ENCODE measurements around the gene MAD1L1. TPM values are rescaled to one million over a fixed set of nuclear protein-coding genes. Genes with fewer than 3 reads are reported as not detected.

The MAD1L1 gene
- total RNA-seq, 1 donor from 2014 or later: 56.2 TPM

DNA sequence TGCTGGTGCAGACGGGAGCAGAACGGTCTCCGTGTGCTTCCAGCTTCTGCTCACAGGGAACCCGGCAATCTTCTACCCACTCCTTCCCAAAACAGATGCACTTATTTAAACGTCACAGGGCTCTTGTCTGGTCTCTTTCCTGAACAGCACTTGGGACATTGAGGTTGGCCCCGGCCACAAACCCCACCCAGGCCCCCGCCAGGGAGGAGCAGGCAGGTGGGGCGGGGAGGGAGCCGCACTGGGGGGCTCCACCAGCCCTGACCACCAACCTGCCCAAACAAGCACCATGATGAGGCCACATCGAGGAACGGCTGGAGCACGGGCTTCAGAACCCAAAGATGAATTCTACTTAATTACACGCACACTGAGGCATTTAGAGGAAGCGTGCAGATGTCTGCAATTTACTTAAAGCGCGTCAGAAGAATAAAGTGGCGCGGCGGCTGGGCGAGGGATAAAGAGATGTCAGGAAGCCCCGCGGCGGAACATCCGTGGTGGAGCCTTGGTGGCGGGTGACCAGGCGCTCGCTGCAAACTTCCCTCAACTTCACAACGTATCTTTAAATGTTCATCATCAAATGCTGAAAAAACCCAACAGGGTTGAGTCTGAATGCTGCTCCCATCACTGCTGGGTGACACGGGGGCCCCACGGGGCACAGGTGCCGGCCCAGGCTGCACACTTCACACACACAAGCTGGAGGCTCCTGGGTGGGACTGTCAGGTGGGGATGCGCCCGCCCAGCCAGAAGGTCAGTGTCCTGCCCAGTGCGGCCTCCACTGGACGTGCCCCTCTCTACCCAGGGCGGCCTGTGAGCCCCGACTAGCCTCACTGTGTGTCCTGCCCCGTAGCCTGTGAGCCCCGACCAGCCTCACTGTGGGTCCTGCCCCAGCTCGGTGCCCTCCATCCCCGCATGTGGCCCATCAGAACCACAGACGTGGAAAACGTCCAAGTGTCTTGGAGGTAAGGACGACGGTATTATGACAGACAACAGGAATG, 279.2 kb downstream of the MAD1L1 start:
- no peak overlapping the region for H3K4me3 Mint-ChIP-seq
- no peak for DNase-seq (ENCODE audit: low spot score)
- intact Hi-C loops (cut with micrococcal nuclease): no loop called here
- no peaks in the 10 kb centered on the region for H3K27me3 Mint-ChIP-seq (ENCODE audit: insufficient read depth)
- peaks cover 12% of the 10 kb centered on the region for H3K36me3 Mint-ChIP-seq (ENCODE audit: low read depth)
- H3K9me3 Mint-ChIP-seq: peaks cover 3% of the 10 kb centered on the region
- H3K27ac Mint-ChIP-seq: no peak overlapping the region
- H3K4me1 Mint-ChIP-seq (ENCODE audit: low read depth): peaks cover 8% of the 10 kb centered on the region

GRCh38 chr7:1952781-1953180, 280.0 kb downstream of the MAD1L1 start:
- DNase-seq (ENCODE audit: low spot score): no peak
- no peaks in the 10 kb centered on the region for H3K9me3 Mint-ChIP-seq

GRCh38 chr7:1952169-1952760, 280.5 kb downstream of the MAD1L1 start:
- no peak for DNase-seq (ENCODE audit: low spot score)
- H3K9me3 Mint-ChIP-seq: no peaks in the 10 kb centered on the region
- no peak overlapping the region for H3K27ac Mint-ChIP-seq
- H3K36me3 Mint-ChIP-seq (ENCODE audit: low read depth): peaks cover 4% of the 10 kb centered on the region
- no peaks in the 10 kb centered on the region for H3K27me3 Mint-ChIP-seq (ENCODE audit: insufficient read depth)
- intact Hi-C loops (cut with micrococcal nuclease): no loop called here
- peaks cover 8% of the 10 kb centered on the region for H3K4me1 Mint-ChIP-seq (ENCODE audit: low read depth)
- no peak overlapping the region for H3K4me3 Mint-ChIP-seq

More at GRCh38 chr7:1952781-1953180, 280.0 kb downstream of the MAD1L1 start:
- intact Hi-C loops (cut with micrococcal nuclease): no loop called here
- Mint-ChIP-seq H3K36me3 (ENCODE audit: low read depth) (peaks cover 6% of the 10 kb centered on the region), H3K27ac (no peak overlapping the region), H3K27me3 (ENCODE audit: insufficient read depth) (no peaks in the 10 kb centered on the region), H3K4me3 (no peak overlapping the region), H3K4me1 (ENCODE audit: low read depth) (peaks cover 8% of the 10 kb centered on the region)

- DNase-seq (ENCODE audit: low spot score): no peak
- intact Hi-C loops (cut with micrococcal nuclease): no loop called here
- Mint-ChIP-seq H3K27ac (no peak overlapping the region), H3K4me1 (ENCODE audit: low read depth) (peaks cover 8% of the 10 kb centered on the region), H3K9me3 (no peaks in the 10 kb centered on the region), H3K27me3 (ENCODE audit: insufficient read depth) (no peaks in the 10 kb centered on the region), H3K4me3 (no peak overlapping the region), H3K36me3 (ENCODE audit: low read depth) (no peaks in the 10 kb centered on the region)
These were observed 281.1 kb downstream of the MAD1L1 start for GRCh38 chr7:1951600-1951999.

DNA sequence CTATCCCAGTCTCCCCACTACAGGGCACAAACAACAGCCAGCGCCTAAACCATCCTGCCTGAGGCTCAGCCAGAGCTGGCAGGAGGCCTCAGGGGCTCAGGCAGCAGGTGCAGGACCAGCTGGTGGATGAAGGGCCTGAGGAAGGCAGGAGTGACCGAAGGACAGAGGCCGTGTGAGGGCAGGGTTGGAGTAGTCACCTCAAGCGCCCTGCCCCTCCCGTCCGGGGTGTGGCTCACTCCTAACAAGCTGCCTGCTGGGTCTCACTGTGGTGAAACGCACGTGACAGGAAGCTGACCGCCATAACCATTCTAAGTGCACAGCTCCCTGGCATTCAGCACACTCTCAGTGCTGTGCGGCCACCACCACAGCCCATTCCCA, 281.6 kb downstream of the MAD1L1 start:
- H3K4me1 Mint-ChIP-seq (ENCODE audit: low read depth): peaks cover 8% of the 10 kb centered on the region
- intact Hi-C loops (cut with micrococcal nuclease): no loop called here
- no peaks in the 10 kb centered on the region for H3K9me3 Mint-ChIP-seq
- no peak overlapping the region for H3K27ac Mint-ChIP-seq
- H3K27me3 Mint-ChIP-seq (ENCODE audit: insufficient read depth): no peaks in the 10 kb centered on the region
- no peak overlapping the region for H3K4me3 Mint-ChIP-seq
- DNase-seq (ENCODE audit: low spot score): no peak
- H3K36me3 Mint-ChIP-seq (ENCODE audit: low read depth): no peaks in the 10 kb centered on the region

- Mint-ChIP-seq H3K27me3 (ENCODE audit: insufficient read depth) (no peaks in the 10 kb centered on the region), H3K4me1 (ENCODE audit: low read depth) (peaks cover 8% of the 10 kb centered on the region), H3K27ac (no peak overlapping the region), H3K4me3 (no peak overlapping the region), H3K36me3 (ENCODE audit: low read depth) (no peaks in the 10 kb centered on the region), H3K9me3 (no peaks in the 10 kb centered on the region)
- intact Hi-C loops (cut with micrococcal nuclease): no loop called here
- no peak for DNase-seq (ENCODE audit: low spot score)
These were observed 282.1 kb downstream of the MAD1L1 start for GRCh38 chr7:1950452-1951158.

DNA sequence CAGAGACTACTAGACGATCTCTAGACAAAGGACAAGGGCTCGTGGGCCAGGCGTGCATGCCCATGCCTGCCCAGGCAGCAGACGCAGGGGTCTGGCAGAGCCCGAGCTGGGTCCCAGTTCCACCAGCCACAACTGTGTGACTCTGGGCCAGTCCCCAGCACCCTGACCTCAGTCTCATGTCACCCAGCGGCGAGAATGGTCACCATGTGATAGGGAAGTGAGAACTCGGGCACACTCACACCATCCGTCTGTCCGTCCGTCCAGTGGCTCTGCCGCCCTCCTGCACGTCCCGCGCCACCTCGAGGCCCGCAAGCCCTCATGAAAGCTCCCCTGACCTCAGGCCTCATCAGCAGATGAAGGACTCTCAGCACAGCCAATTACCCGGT, 282.7 kb downstream of the MAD1L1 start:
- no peaks in the 10 kb centered on the region for H3K36me3 Mint-ChIP-seq (ENCODE audit: low read depth)
- no peak overlapping the region for H3K4me3 Mint-ChIP-seq
- no peaks in the 10 kb centered on the region for H3K9me3 Mint-ChIP-seq
- H3K27ac Mint-ChIP-seq: no peak overlapping the region
- no peaks in the 10 kb centered on the region for H3K27me3 Mint-ChIP-seq (ENCODE audit: insufficient read depth)
- intact Hi-C loops (cut with micrococcal nuclease): no loop called here
- peaks cover 8% of the 10 kb centered on the region for H3K4me1 Mint-ChIP-seq (ENCODE audit: low read depth)
- no peak for DNase-seq (ENCODE audit: low spot score)

GRCh38 chr7:1949681-1950055, 283.1 kb downstream of the MAD1L1 start:
- H3K9me3 Mint-ChIP-seq: no peaks in the 10 kb centered on the region
- no peaks in the 10 kb centered on the region for H3K27me3 Mint-ChIP-seq (ENCODE audit: insufficient read depth)
- DNase-seq (ENCODE audit: low spot score): no peak
- H3K4me3 Mint-ChIP-seq: no peak overlapping the region
- no peak overlapping the region for H3K27ac Mint-ChIP-seq
- H3K36me3 Mint-ChIP-seq (ENCODE audit: low read depth): no peaks in the 10 kb centered on the region
- H3K4me1 Mint-ChIP-seq (ENCODE audit: low read depth): peaks cover 8% of the 10 kb centered on the region
- intact Hi-C loops (cut with micrococcal nuclease): loop anchor here (10.0 kb wide), 1 partner anchor 405 kb away; the partner anchor contains the start of gene EIF3B

- no peak overlapping the region for H3K27ac Mint-ChIP-seq
- no peak overlapping the region for H3K4me3 Mint-ChIP-seq
- H3K4me1 Mint-ChIP-seq (ENCODE audit: low read depth): peaks cover 12% of the 10 kb centered on the region
- peaks cover under 1% of the 10 kb centered on the region for H3K36me3 Mint-ChIP-seq (ENCODE audit: low read depth)
- no peaks in the 10 kb centered on the region for H3K9me3 Mint-ChIP-seq
- no peak for DNase-seq (ENCODE audit: low spot score)
- intact Hi-C loops (cut with micrococcal nuclease): loop anchor here (10.0 kb wide), 1 partner anchor 406 kb away; the partner anchor contains the start of gene EIF3B
- no peaks in the 10 kb centered on the region for H3K27me3 Mint-ChIP-seq (ENCODE audit: insufficient read depth)
These were observed 283.7 kb downstream of the MAD1L1 start for GRCh38 chr7:1948887-1949680.

- intact Hi-C loops (cut with micrococcal nuclease): loop anchor here (10.0 kb wide), 1 partner anchor 406 kb away; the partner anchor contains the start of gene EIF3B
- no peak overlapping the region for H3K27ac Mint-ChIP-seq
- DNase-seq (ENCODE audit: low spot score): no peak
- peaks cover 20% of the 10 kb centered on the region for H3K4me1 Mint-ChIP-seq (ENCODE audit: low read depth)
- no peak overlapping the region for H3K4me3 Mint-ChIP-seq
- no peaks in the 10 kb centered on the region for H3K27me3 Mint-ChIP-seq (ENCODE audit: insufficient read depth)
- no peaks in the 10 kb centered on the region for H3K9me3 Mint-ChIP-seq
- H3K36me3 Mint-ChIP-seq (ENCODE audit: low read depth): peaks cover 3% of the 10 kb centered on the region
These were observed 284.4 kb downstream of the MAD1L1 start for GRCh38 chr7:1948301-1948796.

DNA sequence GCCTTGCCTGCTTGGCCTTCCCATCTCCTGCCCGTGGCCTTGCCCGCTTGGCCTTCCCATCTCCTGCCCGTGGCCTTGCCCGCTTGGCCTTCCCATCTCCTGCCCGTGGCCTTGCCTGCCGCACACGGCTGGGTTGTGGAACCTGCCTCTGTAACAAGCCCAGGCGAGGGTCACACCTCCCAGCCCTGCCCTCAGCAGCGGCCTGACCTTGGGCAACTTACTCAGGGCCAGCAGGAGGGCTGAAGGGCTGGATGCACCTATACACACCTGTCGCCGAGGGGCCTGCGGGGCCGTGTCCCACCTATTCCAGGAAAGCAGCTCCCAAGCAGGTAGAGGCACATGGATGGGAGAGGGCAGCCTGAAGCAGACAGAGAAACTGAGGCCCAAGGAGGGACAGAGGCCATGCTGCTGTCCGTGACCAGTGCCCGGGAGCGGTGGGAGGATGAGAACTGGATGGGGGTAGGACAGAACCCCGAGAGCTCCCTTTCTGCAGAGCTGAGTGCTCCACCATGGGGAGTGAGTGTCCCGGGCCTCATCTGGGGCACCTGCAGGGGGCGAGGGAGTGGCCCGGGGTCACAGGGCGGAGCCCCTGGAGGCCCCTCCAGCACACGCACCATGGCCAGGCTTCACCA, 285.0 kb downstream of the MAD1L1 start:
- Mint-ChIP-seq H3K9me3 (no peaks in the 10 kb centered on the region), H3K4me1 (ENCODE audit: low read depth) (peaks cover 26% of the 10 kb centered on the region), H3K4me3 (no peak overlapping the region), H3K27me3 (ENCODE audit: insufficient read depth) (no peaks in the 10 kb centered on the region), H3K27ac (no peak overlapping the region), H3K36me3 (ENCODE audit: low read depth) (peaks cover 3% of the 10 kb centered on the region)
- DNase-seq (ENCODE audit: low spot score): no peak
- intact Hi-C loops (cut with micrococcal nuclease): loop anchor here (10.0 kb wide), 1 partner anchor 407 kb away; the partner anchor contains the start of gene EIF3B
